ENCODE data around the gene PADI6. TPM values are rescaled to one million over a fixed set of nuclear protein-coding genes. Genes with fewer than 3 reads are reported as not detected.

Gene PADI6
- total RNA-seq, 1 donor from 2014 or later: not detected

GRCh38 chr1:17352419-17352909, 19.5 kb upstream of the PADI6 start:
- no peak for ATAC-seq
- intact Hi-C loops (cut with DNase I): no loop called here
- no peak for DNase-seq (ENCODE audit: missing footprints)

- DNase-seq (ENCODE audit: missing footprints) (no peak), ATAC-seq (no peak)
- intact Hi-C loops (cut with DNase I): no loop called here
Measured at GRCh38 chr1:17355898-17356297, 16.1 kb upstream of the PADI6 start.

- intact Hi-C loops (cut with DNase I): no loop called here
- no peak for ATAC-seq
- no peak for DNase-seq (ENCODE audit: missing footprints)
Measured at GRCh38 chr1:17356387-17357026, 15.5 kb upstream of the PADI6 start.

DNA sequence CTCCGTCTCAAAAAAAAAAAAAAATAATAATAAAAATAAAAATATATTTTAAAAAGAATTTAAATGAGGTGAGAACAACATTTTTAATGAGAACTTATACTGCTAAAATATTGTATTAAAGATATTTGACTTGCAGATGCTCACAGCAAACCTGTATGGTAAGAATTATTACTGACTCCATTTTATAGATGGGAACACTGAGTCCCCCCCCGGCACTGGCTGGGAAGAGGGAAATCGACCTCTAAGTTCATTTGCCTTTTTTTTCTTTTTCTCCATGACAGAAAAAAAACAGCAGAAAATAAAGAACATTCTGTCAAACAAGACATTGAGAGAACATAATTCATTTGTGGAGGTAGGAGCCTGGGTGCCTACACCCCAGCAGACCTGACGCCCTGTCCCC, 13.4 kb upstream of the PADI6 start:
- DNase-seq (ENCODE audit: missing footprints) (no peak), ATAC-seq (no peak)

DNA sequence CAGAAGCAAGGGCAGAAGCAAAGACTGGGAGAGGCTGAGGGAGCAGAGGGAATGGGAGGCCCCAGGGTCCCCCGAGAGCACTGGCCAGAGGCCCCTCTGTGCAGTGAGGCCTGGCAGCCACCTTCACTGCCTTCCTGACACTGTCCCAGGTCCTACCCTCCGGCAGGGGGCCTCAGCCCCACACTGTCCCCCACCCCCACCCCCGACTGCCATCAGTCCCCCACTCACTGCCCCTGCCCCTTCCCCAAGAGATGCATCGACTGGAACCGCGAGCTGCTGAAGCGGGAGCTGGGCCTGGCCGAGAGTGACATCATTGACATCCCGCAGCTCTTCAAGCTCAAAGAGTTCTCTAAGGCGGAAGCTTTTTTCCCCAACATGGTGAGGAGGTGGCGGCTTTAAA, 13.0 kb upstream of the PADI6 start:
- intact Hi-C loops (cut with DNase I): no loop called here
- ATAC-seq (no peak), DNase-seq (ENCODE audit: missing footprints) (no peak)

More for the DNA sequence above, 13.4 kb upstream of the PADI6 start:
- intact Hi-C loops (cut with DNase I): no loop called here

DNA sequence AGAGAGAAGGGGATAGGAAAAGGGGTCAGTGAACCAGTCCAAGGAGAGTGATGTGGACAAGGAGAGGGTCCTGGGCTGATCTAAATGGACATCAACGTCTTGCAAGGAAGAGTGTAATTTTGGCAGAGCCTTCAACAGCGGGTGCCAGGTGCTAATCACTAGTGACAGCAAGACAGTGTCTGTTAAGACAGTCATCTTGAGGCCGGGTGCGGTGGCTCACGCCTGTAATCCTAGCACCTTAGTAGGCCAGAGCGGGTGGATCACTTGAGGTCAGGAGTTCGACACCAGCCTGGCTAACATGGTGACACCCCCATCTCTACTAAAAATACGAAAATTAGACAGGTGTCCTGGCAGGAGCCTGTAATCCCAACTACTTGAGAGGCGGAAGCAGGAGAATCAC, 12.2 kb upstream of the PADI6 start:
- ATAC-seq: no peak
- no peak for DNase-seq (ENCODE audit: missing footprints)
- intact Hi-C loops (cut with DNase I): no loop called here

GRCh38 chr1:17360272-17360956, 11.6 kb upstream of the PADI6 start:
- no peak for DNase-seq (ENCODE audit: missing footprints)
- no peak for ATAC-seq
- intact Hi-C loops (cut with DNase I): no loop called here

DNA sequence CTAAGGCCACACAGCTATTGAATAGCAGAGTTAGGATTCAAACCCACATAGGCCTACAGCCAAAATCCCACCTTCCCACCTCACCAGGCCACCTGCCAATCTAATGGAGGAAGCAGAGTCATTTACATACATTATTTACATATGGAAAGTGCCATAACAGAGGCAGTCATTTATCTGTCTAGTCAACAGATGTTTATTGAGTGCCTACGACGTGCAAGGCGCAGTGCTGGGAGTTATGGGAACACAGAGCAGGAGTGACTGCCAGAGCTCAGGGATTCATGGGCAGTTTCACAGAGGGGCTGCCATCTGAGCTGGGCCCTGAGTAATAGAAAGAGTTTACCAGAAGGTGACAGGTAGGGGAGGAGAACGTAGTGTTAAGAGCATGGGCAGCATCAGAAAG, 10.3 kb upstream of the PADI6 start:
- intact Hi-C loops (cut with DNase I): no loop called here
- ATAC-seq (no peak), DNase-seq (ENCODE audit: missing footprints) (no peak)

GRCh38 chr1:17363351-17363750, 8.6 kb upstream of the PADI6 start:
- DNase-seq (ENCODE audit: missing footprints) (no peak), ATAC-seq (no peak)
- intact Hi-C loops (cut with DNase I): no loop called here

DNA sequence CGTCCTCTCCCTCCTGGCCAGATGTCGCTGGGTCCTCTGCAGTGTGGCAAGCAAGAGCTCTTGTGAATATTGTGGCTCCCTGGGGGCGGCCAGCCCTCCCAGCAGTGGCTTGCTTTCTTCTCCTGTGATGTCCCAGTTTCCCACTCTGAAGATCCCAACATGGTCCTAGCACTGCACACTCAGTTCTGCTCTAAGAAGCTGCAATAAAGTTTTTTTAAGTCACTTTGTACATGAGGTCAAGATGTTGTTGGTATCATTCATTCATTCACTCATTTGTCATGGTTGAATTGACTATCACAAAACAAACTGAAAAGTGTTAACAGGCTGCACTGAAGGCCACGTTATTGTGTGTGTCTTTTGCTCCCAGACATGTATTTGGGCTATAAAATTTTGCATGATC, 8.2 kb upstream of the PADI6 start:
- intact Hi-C loops (cut with DNase I): no loop called here
- DNase-seq (ENCODE audit: missing footprints): no peak
- no peak for ATAC-seq

- no peak for ATAC-seq
Measured at GRCh38 chr1:17365293-17365692, 6.7 kb upstream of the PADI6 start.

GRCh38 chr1:17369466-17369865, 2.5 kb upstream of the PADI6 start:
- ATAC-seq (no peak), DNase-seq (ENCODE audit: missing footprints) (peak; percentile 53)
- intact Hi-C loops (cut with DNase I): no loop called here

More at GRCh38 chr1:17365293-17365692, 6.7 kb upstream of the PADI6 start:
- no peak for DNase-seq (ENCODE audit: missing footprints)
- intact Hi-C loops (cut with DNase I): no loop called here

DNA sequence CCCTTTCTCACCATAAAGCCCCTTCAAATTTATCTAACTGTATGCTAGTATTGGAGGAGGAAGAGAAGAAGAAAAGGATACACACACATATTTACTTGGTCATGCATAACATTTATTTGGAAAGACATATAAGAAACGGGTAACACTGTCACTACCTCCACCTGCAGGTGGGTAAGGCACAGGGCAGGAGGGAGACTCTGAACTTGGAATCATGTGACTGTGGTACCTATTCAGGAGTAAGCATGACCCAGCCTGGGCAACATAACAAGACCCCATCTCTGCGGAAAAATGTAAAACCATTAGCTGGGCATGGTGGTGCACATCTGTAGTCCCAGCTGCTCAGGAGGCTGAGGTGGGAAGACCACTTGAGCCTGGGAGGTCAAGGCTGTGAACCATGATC, 1.4 kb upstream of the PADI6 start:
- DNase-seq (ENCODE audit: missing footprints) (no peak), ATAC-seq (no peak)
- intact Hi-C loops (cut with DNase I): no loop called here

DNA sequence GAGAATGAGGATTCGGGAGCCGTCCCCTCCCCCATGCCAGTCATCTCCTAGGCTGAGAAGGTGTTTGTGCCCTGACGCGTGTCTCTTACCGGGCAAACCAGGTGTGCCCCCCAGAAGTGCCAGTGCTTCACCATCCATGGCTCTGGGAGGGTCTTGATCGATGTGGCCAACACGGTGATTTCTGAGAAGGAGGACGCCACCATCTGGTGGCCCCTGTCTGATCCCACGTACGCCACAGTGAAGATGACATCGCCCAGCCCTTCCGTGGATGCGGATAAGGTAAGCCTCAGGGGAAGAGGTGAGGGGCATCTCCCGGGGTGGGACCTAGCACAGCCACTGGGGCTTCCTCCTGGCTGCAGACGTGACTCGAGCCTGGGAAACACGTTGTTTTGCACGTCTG, 959 bp downstream of the PADI6 start:
- ATAC-seq (no peak), DNase-seq (ENCODE audit: missing footprints) (no peak)
- intact Hi-C loops (cut with DNase I): no loop called here

DNA sequence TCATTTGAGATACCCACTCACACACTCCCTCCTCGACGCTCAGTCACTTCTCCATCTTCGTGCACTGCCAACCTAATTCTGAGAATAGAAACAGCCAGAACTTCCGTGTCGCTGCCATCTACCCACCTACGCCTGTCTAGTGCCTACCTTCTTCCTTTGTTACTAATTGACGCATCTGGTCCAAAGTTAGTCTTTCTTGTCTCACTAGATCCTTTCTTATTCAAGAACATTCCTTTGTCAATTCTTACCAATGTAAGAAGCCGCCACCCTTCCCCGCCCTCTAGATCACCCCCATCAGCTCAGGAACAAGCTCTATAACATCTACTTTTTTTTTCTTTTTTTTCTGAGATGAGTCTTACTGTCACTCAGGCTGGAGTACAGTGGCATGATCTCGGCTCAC, 3.7 kb downstream of the PADI6 start:
- intact Hi-C loops (cut with DNase I): no loop called here
- DNase-seq (ENCODE audit: missing footprints): no peak
- ATAC-seq: no peak

- DNase-seq (ENCODE audit: missing footprints) (no peak), ATAC-seq (no peak)
- intact Hi-C loops (cut with DNase I): no loop called here
Measured at GRCh38 chr1:17377325-17377953, 5.4 kb downstream of the PADI6 start.

- ATAC-seq: no peak
- intact Hi-C loops (cut with DNase I): no loop called here
- no peak for DNase-seq (ENCODE audit: missing footprints)
Measured at GRCh38 chr1:17381161-17381560, 9.2 kb downstream of the PADI6 start.

DNA sequence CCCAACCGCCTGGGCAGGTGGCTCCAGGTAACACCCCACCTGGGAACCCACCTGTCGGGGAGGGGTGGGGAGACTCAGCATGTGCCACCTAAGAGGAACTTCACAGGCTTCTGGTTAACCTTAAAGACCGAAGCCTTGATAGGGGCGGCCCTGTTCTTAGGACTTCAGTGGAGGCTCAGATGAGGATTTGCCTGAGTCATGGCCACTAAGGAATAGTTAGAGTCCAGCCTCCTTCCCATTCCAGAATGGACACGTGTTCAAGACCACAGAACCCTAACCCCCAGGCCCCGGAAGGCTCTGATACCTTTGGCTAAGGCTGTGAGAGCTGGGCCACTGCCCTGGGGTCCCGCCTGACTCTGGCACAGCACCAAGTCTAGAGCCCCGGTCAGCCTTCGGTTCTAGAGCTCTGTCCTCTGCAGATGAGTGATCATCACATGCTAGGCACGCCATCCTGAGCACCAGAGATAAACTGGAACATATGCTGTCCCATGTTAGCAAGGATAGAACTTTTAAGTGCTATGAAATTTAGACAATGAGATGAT, 20.3 kb downstream of the PADI6 start:
- no peak for ATAC-seq
- intact Hi-C loops (cut with DNase I): no loop called here
- no peak for DNase-seq (ENCODE audit: missing footprints)

DNA sequence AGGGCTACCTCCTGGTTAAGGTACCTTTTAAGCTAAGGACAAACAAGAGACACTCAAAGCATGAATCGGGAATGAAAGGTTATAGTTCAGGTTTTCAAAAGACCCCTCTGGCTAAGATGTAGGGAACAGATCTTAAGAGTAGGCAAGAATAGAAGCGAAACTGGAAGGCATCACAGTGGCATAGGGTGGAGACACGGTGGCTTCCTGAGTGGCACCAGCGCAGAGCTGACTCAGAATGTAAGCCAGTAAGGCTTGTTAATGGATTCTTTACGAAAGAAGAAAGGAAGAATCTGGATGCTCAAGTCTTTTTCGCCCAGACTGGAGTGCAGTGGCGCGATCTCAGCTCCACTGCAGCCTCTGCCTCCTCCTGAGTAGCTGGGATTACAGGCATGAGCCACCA, 21.2 kb downstream of the PADI6 start:
- DNase-seq (ENCODE audit: missing footprints): no peak
- no peak for ATAC-seq
- intact Hi-C loops (cut with DNase I): no loop called here

All from Right ventricle myocardium inferior (tissue), 1 donor.